Gastroesophageal sphincter (tissue), 4 donors: ENCODE data around the gene FADS6. TPM values are rescaled to one million over a fixed set of nuclear protein-coding genes. Genes with fewer than 3 reads are reported as not detected.

Experiments used
- ATAC-seq: fragments of 150-250 bp; one replicate; pipeline ENCODE4 v1.9.1; 2016; ENCODE audit warnings: mild to moderate bottlenecking, moderate library complexity
- H3K27ac ChIP-seq, 4 donors: fragments of 200-600 bp; sonication (generic) in 3 of 4; 1 replicate in 3 of 4; 2 replicates in 1 of 4; pipeline ENCODE4 v1.5.1; 2016 to 2019
- H3K27me3 ChIP-seq: fragments of 200-600 bp; sonication (generic); one replicate; pipeline ENCODE4 v1.5.1; 2019
- H3K36me3 ChIP-seq, 2 donors: fragments of 200-600 bp; sonication (generic); one replicate each; pipeline ENCODE4 v1.5.1; 2019; ENCODE audit warnings: control low read depth in 1 of 2
- H3K4me1 ChIP-seq, 3 donors: fragments of 200-600 bp; sonication (generic); 1 replicate in 2 of 3; 2 replicates in 1 of 3; pipeline ENCODE4 v1.5.1; 2016 to 2019; ENCODE audit warnings: control low read depth in 2 of 3
- H3K4me3 ChIP-seq, 2 donors: fragments of 200-600 bp; sonication (generic); one replicate each; pipeline ENCODE4 v1.5.1; 2019; ENCODE audit warnings: mild to moderate bottlenecking in 1 of 2, moderate library complexity in 1 of 2
- H3K9me3 ChIP-seq, 3 donors: fragments of 200-600 bp; sonication (generic); one replicate each; pipeline ENCODE4 v1.5.1; 2017 to 2019; ENCODE audit warnings: control low read depth in 2 of 3
- EP300 ChIP-seq: sonication (generic); formaldehyde crosslinking; IDR thresholded peaks from one replicate; pipeline ENCODE4 v1.6.1; 2017; ENCODE audit warnings: antibody characterized with exemption, mild to moderate bottlenecking
- POLR2A ChIP-seq, 2 donors: fragments of 450-650 bp; IDR thresholded peaks; one replicate each; pipeline ENCODE4 v1.6.1; 2017; ENCODE audit warnings: antibody characterized with exemption in 2 of 2, mild to moderate bottlenecking in 2 of 2, moderate library complexity in 1 of 2
- POLR2AphosphoS5 ChIP-seq: sonication (generic); formaldehyde crosslinking; IDR thresholded peaks from one replicate; pipeline ENCODE4 v1.6.1; 2017; ENCODE audit warnings: antibody characterized with exemption
- WGBS, 2 donors: methylation state at CpG; one replicate each; pipeline ENCODE4 v1.1.5; 2018; ENCODE audit warnings: low coverage in 1 of 2; 5-methylcytosine and 5-hydroxymethylcytosine counted together
- total RNA-seq, 4 donors: library from RNA; depleted of rRNA; stranded (reverse); fragments of >200 nt; gene quantifications; one replicate each; pipeline ENCODE4 v1.1.0, GENCODE V29; 2016
- TF ChIP-seq, protein P1 (sequence below), 4 experiments: fragments of 200-600 bp in 2 of 4; fragments of 450-650 bp in 2 of 4; sonication (generic) in 1 of 4; IDR thresholded peaks; one replicate each; pipeline ENCODE4 v1.5.1; 2017 to 2019; ENCODE audit warnings: antibody characterized with exemption in 4 of 4, mild to moderate bottlenecking in 2 of 4, moderate library complexity in 2 of 4

FADS6 gene
- total RNA-seq, 4 donors from 2014 or later, result 0.37 TPM; not detected in 3

DNA sequence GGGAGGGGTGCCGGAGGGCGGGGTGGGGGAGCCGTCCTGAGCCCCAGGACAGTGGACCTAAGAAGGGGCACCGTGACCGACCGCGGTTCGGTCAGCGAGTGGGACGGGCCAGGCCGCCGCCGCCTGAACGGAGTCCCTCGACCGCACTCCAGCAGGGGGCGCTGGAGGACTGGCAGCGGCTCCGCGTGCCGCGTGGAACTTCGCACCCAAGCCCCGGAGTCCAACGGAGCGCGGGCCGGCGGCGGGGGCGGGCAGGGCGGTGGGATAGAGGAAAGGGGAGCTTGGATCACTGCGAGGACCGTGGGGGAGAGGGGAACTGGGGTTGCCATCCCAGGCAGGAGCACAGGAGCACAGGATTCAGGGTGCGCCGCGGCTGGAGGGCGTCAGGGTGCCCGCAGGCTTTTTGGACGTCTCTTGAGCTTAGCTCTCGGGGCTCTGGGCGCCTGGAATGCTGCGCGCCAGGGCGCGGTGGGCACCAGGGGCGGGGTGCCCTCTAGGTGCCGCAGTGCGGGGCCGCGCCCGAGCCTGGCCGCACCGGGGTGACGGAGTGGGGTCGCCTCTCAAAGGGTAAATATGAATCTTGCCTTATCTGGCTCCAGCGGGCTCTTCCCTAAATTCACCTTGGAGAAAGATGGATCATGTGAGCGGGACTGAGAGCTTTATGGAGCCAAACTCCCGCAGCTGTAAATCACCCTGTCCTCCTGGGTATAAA is 30.3 kb upstream of the FADS6 start:
- TF ChIP-seq, protein P1, sequence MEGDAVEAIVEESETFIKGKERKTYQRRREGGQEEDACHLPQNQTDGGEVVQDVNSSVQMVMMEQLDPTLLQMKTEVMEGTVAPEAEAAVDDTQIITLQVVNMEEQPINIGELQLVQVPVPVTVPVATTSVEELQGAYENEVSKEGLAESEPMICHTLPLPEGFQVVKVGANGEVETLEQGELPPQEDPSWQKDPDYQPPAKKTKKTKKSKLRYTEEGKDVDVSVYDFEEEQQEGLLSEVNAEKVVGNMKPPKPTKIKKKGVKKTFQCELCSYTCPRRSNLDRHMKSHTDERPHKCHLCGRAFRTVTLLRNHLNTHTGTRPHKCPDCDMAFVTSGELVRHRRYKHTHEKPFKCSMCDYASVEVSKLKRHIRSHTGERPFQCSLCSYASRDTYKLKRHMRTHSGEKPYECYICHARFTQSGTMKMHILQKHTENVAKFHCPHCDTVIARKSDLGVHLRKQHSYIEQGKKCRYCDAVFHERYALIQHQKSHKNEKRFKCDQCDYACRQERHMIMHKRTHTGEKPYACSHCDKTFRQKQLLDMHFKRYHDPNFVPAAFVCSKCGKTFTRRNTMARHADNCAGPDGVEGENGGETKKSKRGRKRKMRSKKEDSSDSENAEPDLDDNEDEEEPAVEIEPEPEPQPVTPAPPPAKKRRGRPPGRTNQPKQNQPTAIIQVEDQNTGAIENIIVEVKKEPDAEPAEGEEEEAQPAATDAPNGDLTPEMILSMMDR (IDR thresholded peaks at IDR 0.05), result peak in 3 of 4 experiments; percentile 37 to 89 (median 68)
- TF ChIP-seq EP300, result no peak
- peaks cover 0 to 34% (median 14%) of the 10 kb centered on the region in 3 donors for H3K4me1 ChIP-seq
- H3K27me3 ChIP-seq, result peaks cover 100% of the 10 kb centered on the region
- WGBS, 2 donors, result 0% methylated on average over 2 of the region's 59 CpGs; no CpG with 5 or more reads in 1 of the 2 donors
- no peak overlapping the region for H3K27ac ChIP-seq
- ATAC-seq, result peak; percentile 73
- no peaks in the 10 kb centered on the region for H3K36me3 ChIP-seq
- H3K4me3 ChIP-seq, result peak overlapping the region in 1 of 2 donors; percentile 44
- no peaks in the 10 kb centered on the region for H3K9me3 ChIP-seq

DNA sequence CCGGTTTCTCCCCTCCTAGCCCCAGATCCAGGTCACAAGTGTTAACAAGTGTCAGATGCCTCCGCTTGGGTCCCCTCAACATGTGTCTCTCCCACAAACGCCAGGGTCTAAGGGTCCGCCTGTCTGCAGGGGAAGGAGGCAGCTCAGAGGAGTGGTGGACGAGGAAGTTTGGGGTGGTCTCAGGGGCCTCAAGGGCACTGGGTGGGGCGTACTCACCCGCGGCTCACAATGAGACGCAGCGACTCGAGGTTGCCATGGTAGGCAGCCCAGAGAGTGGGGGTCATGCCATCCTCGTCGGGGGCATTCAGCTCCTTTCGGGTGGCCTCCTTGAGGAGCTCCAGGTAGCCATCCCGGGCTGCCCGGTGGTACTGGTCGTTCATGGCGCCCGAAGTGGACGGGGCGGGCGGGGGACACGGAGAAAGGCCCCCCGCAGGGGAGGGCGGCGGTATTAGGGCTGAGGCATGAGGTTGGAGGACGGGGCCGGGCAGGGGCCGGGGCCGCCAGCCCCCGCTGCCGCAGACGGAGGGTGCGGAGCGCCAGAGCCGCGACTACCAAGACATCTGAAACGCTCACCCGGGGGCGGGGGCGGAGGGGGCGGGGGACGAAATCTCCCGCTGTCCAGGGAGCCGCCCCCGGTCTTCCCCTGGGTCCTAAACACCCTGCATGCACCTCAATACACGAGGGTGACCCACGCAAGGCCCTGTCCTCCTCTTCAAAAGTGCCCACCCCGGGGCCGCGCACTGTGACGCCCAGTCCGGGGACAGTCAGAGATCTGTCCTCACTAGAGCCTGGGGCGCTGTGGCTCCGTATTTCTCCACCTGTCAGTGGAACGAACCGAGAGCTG is 29.5 kb upstream of the FADS6 start, which contains the start of gene USH1G:
USH1G (minus strand) TSS at position 562 of the 844 bp plus-strand sequence; CDS start at position 380, 182 bp downstream.
- H3K27ac ChIP-seq, result no peak within 1 kb of the TSS
- H3K9me3 ChIP-seq, result no peaks in the 10 kb centered on the region
- 57% methylated on average over 1 of the region's 57 CpGs; no CpG with 5 or more reads in 1 of the 2 donors for WGBS, 2 donors
- peak within 1 kb of the TSS in 1 of 2 donors; percentile 44 for H3K4me3 ChIP-seq
- peaks cover 0 to 34% (median 14%) of the 10 kb centered on the region in 3 donors for H3K4me1 ChIP-seq
- H3K36me3 ChIP-seq, result no peaks in the 10 kb centered on the region
- peaks cover 100% of the 10 kb centered on the region for H3K27me3 ChIP-seq
- peak; percentile 6 for ATAC-seq
- TF ChIP-seq EP300 (no peak), POLR2AphosphoS5 (no peak), POLR2A (IDR thresholded peaks at IDR 0.05) (no peak)
- TF ChIP-seq, protein P1 (IDR thresholded peaks at IDR 0.05), result no peak

DNA sequence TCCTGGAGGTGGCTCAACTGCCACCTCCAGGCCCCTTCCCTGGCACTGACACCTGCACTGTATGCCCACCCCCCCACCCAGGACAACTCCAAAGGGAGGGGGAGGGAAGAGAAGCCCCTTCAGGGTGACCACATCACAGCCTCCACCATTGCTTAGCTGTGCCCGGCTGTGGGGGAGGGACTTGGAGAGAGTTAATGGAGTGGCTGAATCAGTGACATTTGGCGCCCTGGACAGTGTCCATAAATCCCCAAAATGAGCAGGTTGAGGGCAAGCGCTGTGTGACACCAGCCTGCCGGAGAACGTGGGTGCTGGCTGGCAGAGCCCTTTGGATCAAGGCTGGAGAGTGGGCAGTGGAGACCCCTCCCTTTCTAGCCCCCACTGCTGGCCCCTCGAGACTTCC is 28.7 kb upstream of the FADS6 start:
- TF ChIP-seq, protein P1 (IDR thresholded peaks at IDR 0.05), result no peak
- TF ChIP-seq POLR2AphosphoS5 (no peak), POLR2A (IDR thresholded peaks at IDR 0.05) (no peak), EP300 (no peak)
- Histone ChIP-seq H3K9me3 (no peaks in the 10 kb centered on the region), H3K4me1 (peaks cover 0 to 34% (median 14%) of the 10 kb centered on the region in 3 donors), H3K27me3 (peaks cover 100% of the 10 kb centered on the region), H3K27ac (no peak overlapping the region), H3K4me3 (no peak overlapping the region), H3K36me3 (no peaks in the 10 kb centered on the region)
- 68 to 73% methylated on average over 5 to 6 of the region's 6 CpGs for WGBS, 2 donors
- ATAC-seq, result no peak

DNA sequence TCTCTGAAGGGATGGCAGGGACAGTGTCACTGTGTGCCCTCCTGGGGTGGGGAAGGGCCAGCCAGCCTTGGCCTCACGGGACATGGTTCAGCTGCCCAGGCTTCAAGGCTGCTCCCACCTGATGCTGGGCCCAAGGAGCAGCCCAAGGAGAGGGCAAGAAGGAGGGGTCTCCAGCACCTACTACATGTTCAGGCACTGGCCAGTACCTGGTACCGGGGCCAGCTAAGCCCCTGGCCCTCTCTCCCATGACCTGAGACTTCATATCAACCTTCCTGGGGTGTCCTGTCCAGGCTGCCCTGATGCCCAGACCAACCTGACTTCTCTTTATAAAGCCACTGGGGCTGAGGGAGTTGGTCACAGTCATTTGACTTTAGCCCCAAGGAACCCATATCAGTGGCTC is 28.3 kb upstream of the FADS6 start:
- H3K27ac ChIP-seq, result no peak overlapping the region
- H3K4me3 ChIP-seq, result no peak overlapping the region
- WGBS, 2 donors, result no CpG with 5 or more reads among the region's 2 CpGs
- H3K9me3 ChIP-seq, result no peaks in the 10 kb centered on the region
- no peak for ATAC-seq
- peaks cover 0 to 34% (median 14%) of the 10 kb centered on the region in 3 donors for H3K4me1 ChIP-seq
- no peaks in the 10 kb centered on the region for H3K36me3 ChIP-seq
- TF ChIP-seq EP300 (no peak), POLR2AphosphoS5 (no peak), POLR2A (IDR thresholded peaks at IDR 0.05) (no peak)
- TF ChIP-seq, protein P1 (IDR thresholded peaks at IDR 0.05), result no peak
- peaks cover 100% of the 10 kb centered on the region for H3K27me3 ChIP-seq
